ENCODE results near the gene DBN1. TPM values are rescaled to one million over a fixed set of nuclear protein-coding genes. Genes with fewer than 3 reads are reported as not detected.

Gene DBN1
- total and polyA plus RNA-seq, 9 of the 15 experiments (the other 6 are each of a cell fraction or from before 2014, with no cell fraction given): 0.25 to 87.2 (median 27.9) TPM

DNA sequence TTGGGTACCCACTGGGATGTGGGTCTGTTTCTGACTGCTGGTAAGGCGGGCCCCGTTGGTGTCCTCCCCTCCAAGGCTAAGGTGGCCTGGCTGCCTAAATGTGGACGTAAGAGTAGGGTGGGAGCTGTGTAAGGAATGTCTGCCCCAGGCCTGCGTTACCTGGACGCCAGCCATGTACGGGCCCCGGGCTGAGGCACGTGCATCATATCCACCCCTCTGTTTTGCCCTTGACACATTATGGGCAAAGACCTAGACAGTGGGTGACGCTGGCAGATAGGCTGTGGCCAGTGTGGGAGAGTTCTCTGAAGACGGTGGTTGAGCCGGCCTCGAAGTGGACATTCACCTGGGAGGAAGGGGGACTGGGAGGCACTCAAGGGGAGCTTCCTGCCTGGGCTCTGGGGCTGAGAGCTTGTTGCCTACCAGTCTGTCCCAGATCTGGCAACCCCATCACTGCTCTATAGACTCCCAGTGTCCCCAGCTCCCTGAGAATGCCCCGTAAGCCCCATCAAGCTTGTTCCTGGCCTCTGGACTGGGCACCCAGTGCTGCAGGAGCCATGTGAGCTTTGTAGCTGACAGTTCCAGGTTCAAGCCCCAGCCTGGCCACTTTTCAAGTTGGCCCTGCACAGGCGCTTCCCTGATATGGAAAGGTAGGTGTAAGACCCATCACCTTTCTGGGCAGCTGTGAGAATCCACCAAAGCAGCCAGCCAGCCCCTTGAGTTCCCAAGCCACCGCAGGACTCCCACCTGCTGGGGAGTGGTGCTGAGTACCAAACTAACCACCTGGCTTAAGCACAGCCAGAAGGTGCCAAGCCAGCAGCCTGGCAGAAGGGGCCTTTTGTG, 30.1 kb downstream of the DBN1 start:
- Histone ChIP-seq H3K36me3 (ENCODE audit: control insufficient read depth, insufficient read depth, low read length) (peaks cover 46% of the 10 kb centered on the region; the same call in 2 of the 3 replicates), H3K27ac (ENCODE audit: extremely low read depth, low read depth, low read length) (no peak overlapping the region)
- FAIRE-seq: no peak

More for the DNA sequence above, 30.1 kb downstream of the DBN1 start:
- TF ChIP-seq PML (IDR thresholded peaks at IDR 0.05; ENCODE audit: low read length) (0 out of 2 replicates have a peak, but pooled peaks have one; percentile 9), MAFK (IDR thresholded peaks at IDR 0.05; ENCODE audit: low read length) (no peak), RBFOX2 (IDR thresholded peaks at IDR 0.05; ENCODE audit: low read depth, low read length) (0 out of 2 replicates have a peak, but pooled peaks have one; percentile 32), POLR2AphosphoS2 (IDR thresholded peaks at IDR 0.05; ENCODE audit: low read length) (peak; percentile 18), FOSL1 (tag; conservative IDR thresholded peaks at IDR 0.05) (no peak), POLR2AphosphoS5 (IDR thresholded peaks at IDR 0.05; ENCODE audit: control insufficient read depth, insufficient read depth, low read depth, low read length) (peak; percentile 33; the same call in 1 of the 2 replicates), MYNN (IDR thresholded peaks at IDR 0.05) (peak; percentile 44; the same call in 1 of the 2 replicates), MYNN (CRISPR knock-in tag; IDR thresholded peaks at IDR 0.05) (no peak), ETV5 (CRISPR knock-in tag; IDR thresholded peaks at IDR 0.05; ENCODE audit: low read depth) (no peak)
- TF ChIP-seq, protein P1, sequence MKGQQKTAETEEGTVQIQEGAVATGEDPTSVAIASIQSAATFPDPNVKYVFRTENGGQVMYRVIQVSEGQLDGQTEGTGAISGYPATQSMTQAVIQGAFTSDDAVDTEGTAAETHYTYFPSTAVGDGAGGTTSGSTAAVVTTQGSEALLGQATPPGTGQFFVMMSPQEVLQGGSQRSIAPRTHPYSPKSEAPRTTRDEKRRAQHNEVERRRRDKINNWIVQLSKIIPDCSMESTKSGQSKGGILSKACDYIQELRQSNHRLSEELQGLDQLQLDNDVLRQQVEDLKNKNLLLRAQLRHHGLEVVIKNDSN (CRISPR knock-in tag; IDR thresholded peaks at IDR 0.05): no peak
- WGBS (ENCODE audit: insufficient coverage, low coverage, missing lambda C conversion rate): 84% methylated on average over 15 of the region's 15 CpGs
- H3K79me2 ChIP-seq (ENCODE audit: control insufficient read depth, insufficient read depth, low read length): no peaks in the 10 kb centered on the region
- H3K9me1 ChIP-seq (ENCODE audit: control insufficient read depth, insufficient read depth, low read length): peaks cover 3% of the 10 kb centered on the region
- no peaks in the 10 kb centered on the region for H3K27me3 ChIP-seq (ENCODE audit: control insufficient read depth in 2 of 2, insufficient read depth in 2 of 2, low read length in 2 of 2)
- peaks cover 19 to 62% of the 10 kb centered on the region in 2 experiments for H3K4me1 ChIP-seq (replicated peaks in 1 of 2; ENCODE audit: control insufficient read depth in 2 of 2, insufficient read depth in 2 of 2, low read length in 2 of 2)
- in situ Hi-C loops (cut with MboI): no loop called here
- intact Hi-C loops (cut with micrococcal nuclease): no loop called here
- H4K20me1 ChIP-seq (replicated peaks; ENCODE audit: control insufficient read depth, insufficient read depth, low read length): peaks cover 29% of the 10 kb centered on the region; the same call in 1 of the 2 replicates
- H3K9ac ChIP-seq (ENCODE audit: insufficient read depth in 1 of 2, low read depth in 2 of 2, low read length in 2 of 2): peak overlapping the region in 1 of 2 experiments; percentile 59; a peak in 2 of 4 replicates
- H3K4me3 ChIP-seq: no peak overlapping the region
- no peak overlapping the region for H3K4me2 ChIP-seq (ENCODE audit: insufficient read depth, low read length)
- no peaks in the 10 kb centered on the region for H3K9me3 ChIP-seq (replicated peaks; ENCODE audit: control insufficient read depth, insufficient read depth, low read depth, low read length)
- ChIA-PET CTCF (ENCODE audit: low intra/inter-chr PET ratio) (no interaction called here), POLR2A (interaction anchor here (0.6 to 11.8 kb wide), 9 partner anchors 8 to 761 kb away, joined by 3 to 210 read pairs (median 5); partner anchors contain the start of genes GRK6 and HNRNPAB)
- no TSS peak for BruUV-seq (replicated peaks)
- H2AFZ ChIP-seq (ENCODE audit: low read depth, low read length): no peak overlapping the region
- DNase-seq (ENCODE audit: extremely low read depth in 1 of 4, low spot score in 3 of 4) (no peak), ATAC-seq (0 out of 3 replicates have a peak, but pooled peaks have one; percentile 0)

All from K562 (cell line).